Measurements from ENCODE around the gene LSP1.
"Not testable (repeated sequence)": the region's sequence is repeated elsewhere in the genome, so short reads cannot be mapped to it uniquely, and the experiment has no call there.

LSP1 gene

GRCh38 chr11:1879342-1879940 lies 26.6 kb downstream of the LSP1 start:
- DNase-seq = no peak

- no peak for DNase-seq
Observed at GRCh38 chr11:1879941-1880720, 27.2 kb downstream of the LSP1 start.

- no peak for DNase-seq
Observed at GRCh38 chr11:1880746-1881441, 28.0 kb downstream of the LSP1 start.

GRCh38 chr11:1881442-1882264 lies 28.8 kb downstream of the LSP1 start:
- no peak for DNase-seq

GRCh38 chr11:1882265-1883238 lies 29.7 kb downstream of the LSP1 start:
- DNase-seq = peak; percentile 67

GRCh38 chr11:1883346-1884302 lies 30.7 kb downstream of the LSP1 start:
- no peak for DNase-seq

GRCh38 chr11:1884303-1884700 lies 31.4 kb downstream of the LSP1 start:
- DNase-seq = no peak

- DNase-seq = not testable (repeated sequence)
Observed at GRCh38 chr11:1886551-1886950, 33.7 kb downstream of the LSP1 start.

GRCh38 chr11:1887451-1888346 lies 34.8 kb downstream of the LSP1 start:
- no peak for DNase-seq

GRCh38 chr11:1888347-1888753 lies 35.5 kb downstream of the LSP1 start:
- DNase-seq = no peak

- no peak for DNase-seq
Observed at GRCh38 chr11:1888811-1889210, 35.9 kb downstream of the LSP1 start.

- DNase-seq = peak; percentile 36
Observed at GRCh38 chr11:1889224-1889930, 36.5 kb downstream of the LSP1 start.

- no peak for DNase-seq
Observed at GRCh38 chr11:1889941-1890855, 37.3 kb downstream of the LSP1 start.

GRCh38 chr11:1890856-1891830 lies 38.3 kb downstream of the LSP1 start:
- no peak for DNase-seq

GRCh38 chr11:1891831-1892115 lies 38.9 kb downstream of the LSP1 start, which contains the start of gene PRR33:
TSS of gene PRR33 (minus strand) at chr11:1891895. CDS start at chr11:1890584, 1,311 bp downstream.
- no peak for DNase-seq

- DNase-seq = no peak
Observed at GRCh38 chr11:1892116-1892515, 39.2 kb downstream of the LSP1 start.

GRCh38 chr11:1892558-1892957 lies 39.7 kb downstream of the LSP1 start:
- DNase-seq = no peak
